C4-2B (cell line): ENCODE results near the gene SLC39A11.

Experiments
- ZFX ChIP-seq: fragments of 450-650 bp; IDR thresholded peaks from 2 replicates; pipeline ENCODE4 v1.6.1; 2017
- TF ChIP-seq, protein P1 (sequence below): fragments of 450-650 bp; conservative IDR thresholded peaks from 2 replicates; pipeline ENCODE4 v1.5.1; 2017; ENCODE audit warnings: mild to moderate bottlenecking

DNA sequence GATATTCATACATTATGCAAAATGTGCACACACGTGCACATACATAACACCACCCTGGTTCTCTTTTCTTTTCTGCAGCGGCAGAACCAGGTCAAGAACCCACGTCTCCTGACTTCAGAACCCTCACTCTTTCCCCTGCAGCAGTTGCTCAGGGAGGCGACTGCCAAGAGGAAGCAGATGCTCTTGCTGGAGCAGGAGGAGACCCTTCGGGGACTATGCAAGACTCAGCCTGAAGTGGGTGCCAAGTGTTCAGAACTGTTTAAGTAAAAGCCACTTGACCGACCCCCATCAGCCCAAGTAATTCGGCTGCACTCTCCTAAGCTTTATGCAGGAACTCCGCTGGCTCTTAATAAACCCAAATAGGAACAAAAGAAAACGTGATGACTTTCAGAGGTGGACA lies 193.8 kb downstream of the SLC39A11 start:
- TF ChIP-seq, protein P1, sequence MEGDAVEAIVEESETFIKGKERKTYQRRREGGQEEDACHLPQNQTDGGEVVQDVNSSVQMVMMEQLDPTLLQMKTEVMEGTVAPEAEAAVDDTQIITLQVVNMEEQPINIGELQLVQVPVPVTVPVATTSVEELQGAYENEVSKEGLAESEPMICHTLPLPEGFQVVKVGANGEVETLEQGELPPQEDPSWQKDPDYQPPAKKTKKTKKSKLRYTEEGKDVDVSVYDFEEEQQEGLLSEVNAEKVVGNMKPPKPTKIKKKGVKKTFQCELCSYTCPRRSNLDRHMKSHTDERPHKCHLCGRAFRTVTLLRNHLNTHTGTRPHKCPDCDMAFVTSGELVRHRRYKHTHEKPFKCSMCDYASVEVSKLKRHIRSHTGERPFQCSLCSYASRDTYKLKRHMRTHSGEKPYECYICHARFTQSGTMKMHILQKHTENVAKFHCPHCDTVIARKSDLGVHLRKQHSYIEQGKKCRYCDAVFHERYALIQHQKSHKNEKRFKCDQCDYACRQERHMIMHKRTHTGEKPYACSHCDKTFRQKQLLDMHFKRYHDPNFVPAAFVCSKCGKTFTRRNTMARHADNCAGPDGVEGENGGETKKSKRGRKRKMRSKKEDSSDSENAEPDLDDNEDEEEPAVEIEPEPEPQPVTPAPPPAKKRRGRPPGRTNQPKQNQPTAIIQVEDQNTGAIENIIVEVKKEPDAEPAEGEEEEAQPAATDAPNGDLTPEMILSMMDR: no peak
- TF ChIP-seq ZFX: no peak
